Activated CD4-positive, alpha-beta T cell treated with anti-CD3 and anti-CD28 coated beads for 1 hour (primary cell): Measurements from ENCODE around the gene STOX1.
"Not testable (repeated sequence)": the region's sequence is repeated elsewhere in the genome, so short reads cannot be mapped to it uniquely, and the experiment has no call there.

Source experiments
- DNase-seq: peaks from one replicate; pipeline ENCODE4 v3.0.0-alpha.2; 2020

The STOX1 gene

GRCh38 chr10:68831961-68832455, 4.7 kb downstream of the STOX1 start:
- no peak for DNase-seq

- DNase-seq: no peak
Observed at GRCh38 chr10:68832601-68833000, 5.3 kb downstream of the STOX1 start.

GRCh38 chr10:68837626-68838322, 10.4 kb downstream of the STOX1 start:
- DNase-seq: no peak

- not testable (repeated sequence) for DNase-seq
Observed at GRCh38 chr10:68840650-68841049, 13.3 kb downstream of the STOX1 start.

GRCh38 chr10:68848281-68848680, 20.9 kb downstream of the STOX1 start:
- DNase-seq: no peak

- DNase-seq: no peak
Observed at GRCh38 chr10:68848806-68849205, 21.5 kb downstream of the STOX1 start.

GRCh38 chr10:68856352-68856751, 29.0 kb downstream of the STOX1 start:
- DNase-seq: no peak

GRCh38 chr10:68857005-68857404, 29.7 kb downstream of the STOX1 start:
- no peak for DNase-seq

GRCh38 chr10:68861253-68861652, 33.9 kb downstream of the STOX1 start:
- DNase-seq: no peak

GRCh38 chr10:68864611-68865010, 37.3 kb downstream of the STOX1 start:
- DNase-seq: no peak

GRCh38 chr10:68868173-68868572, 40.8 kb downstream of the STOX1 start:
- DNase-seq: not testable (repeated sequence)

- no peak for DNase-seq
Observed at GRCh38 chr10:68869623-68870022, 42.3 kb downstream of the STOX1 start.

- DNase-seq: no peak
Observed at GRCh38 chr10:68870061-68870460, 42.7 kb downstream of the STOX1 start.

GRCh38 chr10:68870545-68871104, 43.3 kb downstream of the STOX1 start:
- DNase-seq: no peak

GRCh38 chr10:68871105-68871711, 43.9 kb downstream of the STOX1 start:
- no peak for DNase-seq

- no peak for DNase-seq
Observed at GRCh38 chr10:68871731-68872342, 44.5 kb downstream of the STOX1 start.

GRCh38 chr10:68876246-68877138, 49.2 kb downstream of the STOX1 start:
- DNase-seq: no peak

- no peak for DNase-seq
Observed at GRCh38 chr10:68877482-68878110, 50.3 kb downstream of the STOX1 start.

- no peak for DNase-seq
Observed at GRCh38 chr10:68878496-68878895, 51.2 kb downstream of the STOX1 start.

- DNase-seq: no peak
Observed at GRCh38 chr10:68879628-68880027, 52.3 kb downstream of the STOX1 start.

- no peak for DNase-seq
Observed at GRCh38 chr10:68880181-68880580, 52.9 kb downstream of the STOX1 start.

GRCh38 chr10:68895041-68895440, 67.7 kb downstream of the STOX1 start:
- DNase-seq: no peak
